Neural cell (in vitro differentiated cells): ENCODE results near the gene CACNA1C. TPM values are rescaled to one million over a fixed set of nuclear protein-coding genes. Genes with fewer than 3 reads are reported as not detected.

ENCODE experiments used
- H2AFZ ChIP-seq: fragments of 200-600, 300-800 bp; sonication (generic), shearing (Covaris generic); 2 replicates; pipeline ENCODE4 v1.6.0; 2014; ENCODE audit warnings: low read depth, mild to moderate bottlenecking, antibody characterized with exemption, low read length, moderate library complexity
- H3F3A ChIP-seq: fragments of 200-600 bp; shearing (Covaris generic); 2 replicates; pipeline ENCODE4 v1.6.1; 2016; ENCODE audit warnings: mild to moderate bottlenecking, moderate library complexity, mixed read lengths, antibody characterized with exemption, low read length; ENCODE audit not compliant: insufficient read depth, poor library complexity, severe bottlenecking
- H3K27ac ChIP-seq: fragments of 200-600, 300-800 bp; sonication (generic), shearing (Covaris generic); 2 replicates; pipeline ENCODE4 v1.5.1; 2014; ENCODE audit warnings: mild to moderate bottlenecking, low read length, moderate library complexity
- H3K27me3 ChIP-seq: fragments of 300-800, 200-600 bp; sonication (generic), shearing (Covaris generic); 2 replicates; pipeline ENCODE4 v1.6.0; 2014; ENCODE audit warnings: mild to moderate bottlenecking, low read depth, low read length, moderate library complexity; ENCODE audit not compliant: insufficient read depth
- H3K36me3 ChIP-seq: fragments of 300-800, 200-600 bp; sonication (generic), shearing (Covaris generic); 2 replicates; pipeline ENCODE4 v1.5.1; 2014; ENCODE audit warnings: mild to moderate bottlenecking, antibody characterized with exemption, low read length, moderate library complexity; ENCODE audit not compliant: insufficient read depth
- H3K4me2 ChIP-seq: fragments of 300-800, 200-600 bp; sonication (generic), shearing (Covaris generic); 2 replicates; pipeline ENCODE4 v1.6.0; 2014; ENCODE audit warnings: mild to moderate bottlenecking, low read length
- H3K4me3 ChIP-seq: fragments of 300-800, 200-600 bp; sonication (generic), shearing (Covaris generic); 2 replicates; pipeline ENCODE4 v1.5.1; 2014; ENCODE audit warnings: mild to moderate bottlenecking, low read length, moderate library complexity
- H3K79me2 ChIP-seq: fragments of 200-600 bp; shearing (Covaris generic); replicated peaks from 2 replicates; pipeline ENCODE4 v1.6.0; 2014; ENCODE audit warnings: mild to moderate bottlenecking, low read length, moderate library complexity; ENCODE audit not compliant: insufficient read depth
- H3K9ac ChIP-seq: fragments of 300-800, 200-600 bp; sonication (generic), shearing (Covaris generic); 2 replicates; pipeline ENCODE4 v1.6.1; 2016; ENCODE audit warnings: mild to moderate bottlenecking, low read length, mixed read lengths
- H3K9me2 ChIP-seq: fragments of 200-600 bp; shearing (Covaris generic); 2 replicates; pipeline ENCODE4 v1.6.1; 2016; ENCODE audit warnings: mild to moderate bottlenecking, low read length, mixed read lengths; ENCODE audit not compliant: insufficient read depth
- H3K9me3 ChIP-seq: fragments of 200-600, 300-800 bp; sonication (generic), shearing (Covaris generic); 2 replicates; pipeline ENCODE4 v1.6.1; 2016; ENCODE audit warnings: mild to moderate bottlenecking, mixed run types, low read length, moderate library complexity, mixed read lengths
- H4K20me1 ChIP-seq: fragments of 200-600 bp; shearing (Covaris generic); 2 replicates; pipeline ENCODE4 v1.6.1; 2016; ENCODE audit warnings: mild to moderate bottlenecking, mixed run types; ENCODE audit not compliant: insufficient read depth
- CTCF ChIP-seq: fragments of 450-650 bp; IDR thresholded peaks from 2 replicates; pipeline ENCODE4 v1.5.1; 2014; ENCODE audit warnings: antibody characterized with exemption, mild to moderate bottlenecking, moderate library complexity; ENCODE audit not compliant: poor library complexity, severe bottlenecking
- EP300 ChIP-seq: fragments of 450-650 bp; conservative IDR thresholded peaks from 2 replicates; pipeline ENCODE4 v1.6.1; 2014; ENCODE audit warnings: antibody characterized with exemption, mild to moderate bottlenecking, moderate library complexity; ENCODE audit not compliant: poor library complexity, severe bottlenecking
- EZH2 ChIP-seq: fragments of 200-600, 300-800 bp; shearing (Covaris generic), sonication (generic); IDR thresholded peaks from 2 replicates; pipeline ENCODE4 v1.6.1; 2014; ENCODE audit warnings: antibody characterized with exemption, low read length, borderline replicate concordance, mild to moderate bottlenecking; ENCODE audit not compliant: insufficient read depth, poor library complexity, severe bottlenecking
- MXI1 ChIP-seq: fragments of 450-650 bp; conservative IDR thresholded peaks from 2 replicates; pipeline ENCODE4 v1.6.1; 2014; ENCODE audit warnings: antibody characterized with exemption, mild to moderate bottlenecking; ENCODE audit not compliant: poor library complexity, severe bottlenecking
- POLR2AphosphoS5 ChIP-seq: IDR thresholded peaks from 2 replicates; pipeline ENCODE4 v1.6.1; 2012
- RAD21 ChIP-seq: fragments of 450-650 bp; conservative IDR thresholded peaks from 2 replicates; pipeline ENCODE4 v1.6.1; 2014; ENCODE audit warnings: antibody characterized with exemption, mild to moderate bottlenecking, moderate library complexity
- REST ChIP-seq: IDR thresholded peaks from 2 replicates; pipeline ENCODE4 v1.6.1; 2012; ENCODE audit warnings: borderline replicate concordance
- SMC3 ChIP-seq: fragments of 450-650 bp; conservative IDR thresholded peaks from 2 replicates; pipeline ENCODE4 v1.6.1; 2014; ENCODE audit warnings: antibody characterized with exemption, mild to moderate bottlenecking, moderate library complexity; ENCODE audit not compliant: poor library complexity
- TAF1 ChIP-seq: IDR thresholded peaks from 2 replicates; pipeline ENCODE4 v1.6.1; 2012; ENCODE audit warnings: low read depth
- polyA plus RNA-seq: library from polyadenylated mRNA; depleted of rRNA; stranded (reverse); fragments of >200 nt; gene quantifications from 2 replicates; pipeline ENCODE4 v1.2.3, GENCODE V29; 2014

CACNA1C gene
- polyA plus RNA-seq, 1 donor from 2014 or later = 9.7 TPM

GRCh38 chr12:2574355-2574935 lies 521.7 kb downstream of the CACNA1C start:
- Histone ChIP-seq H3K9ac (no peak overlapping the region), H4K20me1 (no peaks in the 10 kb centered on the region), H3K4me3 (no peak overlapping the region), H3F3A (no peaks in the 10 kb centered on the region), H3K27me3 (no peaks in the 10 kb centered on the region), H3K36me3 (no peaks in the 10 kb centered on the region), H3K27ac (no peak overlapping the region), H3K4me2 (no peak overlapping the region), H3K9me2 (no peaks in the 10 kb centered on the region), H2AFZ (no peak overlapping the region), H3K79me2 (no peaks in the 10 kb centered on the region), H3K9me3 (no peaks in the 10 kb centered on the region)
- TF ChIP-seq POLR2AphosphoS5 (no peak), SMC3 (no peak), REST (no peak), CTCF (no peak), EZH2 (no peak), TAF1 (no peak), MXI1 (no peak), RAD21 (no peak), EP300 (no peak)

- no peaks in the 10 kb centered on the region for H3K79me2 ChIP-seq
- H3K27ac ChIP-seq = no peak overlapping the region
- no peak overlapping the region for H2AFZ ChIP-seq
- H3K36me3 ChIP-seq = no peaks in the 10 kb centered on the region
- no peaks in the 10 kb centered on the region for H3K27me3 ChIP-seq
- no peaks in the 10 kb centered on the region for H3K9me2 ChIP-seq
- no peak overlapping the region for H3K4me3 ChIP-seq
- no peaks in the 10 kb centered on the region for H4K20me1 ChIP-seq
- no peak for TF ChIP-seq CTCF
- no peak for TF ChIP-seq EZH2
- no peak for TF ChIP-seq MXI1
- no peak for TF ChIP-seq REST
- no peak for TF ChIP-seq EP300
- no peak for TF ChIP-seq RAD21
- TF ChIP-seq TAF1 = no peak
- no peak for TF ChIP-seq SMC3
- no peak for TF ChIP-seq POLR2AphosphoS5
- H3F3A ChIP-seq = no peaks in the 10 kb centered on the region
- H3K4me2 ChIP-seq = no peak overlapping the region
- no peaks in the 10 kb centered on the region for H3K9me3 ChIP-seq
- H3K9ac ChIP-seq = no peak overlapping the region
Measured at GRCh38 chr12:2575245-2575644, 522.5 kb downstream of the CACNA1C start.
